Measurements from ENCODE around the gene BLM. TPM values are rescaled to one million over a fixed set of nuclear protein-coding genes. Genes with fewer than 3 reads are reported as not detected.

BLM gene
- total RNA-seq, 1 experiment from 2014 or later, result 41.3 TPM

DNA sequence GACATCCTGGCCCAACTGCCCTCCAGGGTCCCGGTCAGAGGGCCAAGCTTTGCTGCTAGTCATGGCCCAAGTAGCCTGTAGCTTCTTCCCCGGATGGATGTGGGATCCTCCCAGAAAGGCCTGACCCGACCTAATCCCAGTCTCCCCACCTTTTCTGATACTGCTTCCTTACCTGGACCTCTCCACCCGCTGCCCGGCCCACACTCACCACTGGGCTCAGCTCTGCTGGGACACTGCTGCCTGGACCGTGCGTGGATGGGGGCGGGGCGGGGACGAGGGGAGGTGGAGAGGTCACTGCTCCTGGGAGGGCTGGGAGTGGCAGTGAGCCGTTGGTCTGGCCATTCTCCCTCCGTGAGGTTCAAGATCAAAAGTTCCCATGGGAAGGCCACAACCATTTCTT is 111.0 kb downstream of the BLM start:
- H3K4me1 ChIP-seq (ENCODE audit: insufficient read depth, low read length), result no peaks in the 10 kb centered on the region
- no peaks in the 10 kb centered on the region for H3K79me1 ChIP-seq (ENCODE audit: insufficient read depth, low read depth, low read length, poor library complexity, severe bottlenecking)
- H3K4me2 ChIP-seq (ENCODE audit: insufficient read depth, insufficient read length, low read length), result no peak overlapping the region
- no peak overlapping the region for H4K91ac ChIP-seq (ENCODE audit: insufficient read length, low read depth, low read length)
- H2BK120ac ChIP-seq (ENCODE audit: low read depth, low read length, poor library complexity, severe bottlenecking), result no peak overlapping the region
- H2BK5ac ChIP-seq (ENCODE audit: insufficient read length, low read length), result no peak overlapping the region
- no peaks in the 10 kb centered on the region for H4K20me1 ChIP-seq (ENCODE audit: control insufficient read depth, insufficient read depth, insufficient read length)
- Mint-ChIP-seq H3K4me1 (peaks cover 7 to 12% of the 10 kb centered on the region in 2 experiments), H3K4me3 (no peak overlapping the region), H3K36me3 (ENCODE audit: insufficient read depth in 1 of 3, low read depth in 3 of 3) (no peaks in the 10 kb centered on the region; a peak in 1 of 7 replicates), H3K27ac (no peak overlapping the region; a peak in 2 of 7 replicates), H3K9me3 (no peaks in the 10 kb centered on the region), H3K27me3 (ENCODE audit: low read depth) (no peaks in the 10 kb centered on the region; the same call in 1 of the 2 replicates)
- H3K79me2 ChIP-seq (ENCODE audit: insufficient read depth, low read length), result no peaks in the 10 kb centered on the region
- H3K14ac ChIP-seq (ENCODE audit: insufficient read depth, low read length), result no peak overlapping the region
- H4K5ac ChIP-seq (ENCODE audit: insufficient read length, low read depth, low read length), result no peak overlapping the region
- no peak overlapping the region for H2BK12ac ChIP-seq (ENCODE audit: insufficient read length, low read depth, low read length)
- H4K8ac ChIP-seq (replicated peaks; ENCODE audit: insufficient read length, low read depth, low read length), result no peak overlapping the region
- H2BK15ac ChIP-seq (ENCODE audit: low read depth, low read length), result no peak overlapping the region
- H2AFZ ChIP-seq (ENCODE audit: low read length), result no peak overlapping the region
- no peak overlapping the region for H2BK20ac ChIP-seq (ENCODE audit: low read depth, low read length, poor library complexity, severe bottlenecking)
- no peak overlapping the region for H3K56ac ChIP-seq (ENCODE audit: insufficient read length, low read depth, low read length)
- no peak overlapping the region for H3K23ac ChIP-seq (ENCODE audit: insufficient read length, low read depth, low read length)
- H3K27me3 ChIP-seq (ENCODE audit: insufficient read depth, low read length), result no peaks in the 10 kb centered on the region
- no peaks in the 10 kb centered on the region for H3K23me2 ChIP-seq (ENCODE audit: insufficient read length, low read depth, low read length, poor library complexity, severe bottlenecking)
- TF ChIP-seq CTCF (conservative IDR thresholded peaks at IDR 0.05), result no peak
- H3T11ph ChIP-seq (ENCODE audit: low read length), result no peak overlapping the region
- H3K18ac ChIP-seq (ENCODE audit: insufficient read length, low read depth, low read length), result no peak overlapping the region
- WGBS (ENCODE audit: extremely low coverage, insufficient read length, low lambda C conversion rate), result no CpG with 5 or more reads among the region's 12 CpGs
- H2AK5ac ChIP-seq (ENCODE audit: insufficient read length, low read length), result no peak overlapping the region
- H3K9ac ChIP-seq (ENCODE audit: extremely low read depth, insufficient read length, low read length), result no peak overlapping the region
- DNase-seq, result no peak
- H3K4ac ChIP-seq (ENCODE audit: low read depth, low read length), result no peak overlapping the region
- H3K27ac ChIP-seq (ENCODE audit: insufficient read length, low read depth, low read length), result no peak overlapping the region
- H3K9me3 ChIP-seq (ENCODE audit: control insufficient read depth, low read depth, low read length), result no peaks in the 10 kb centered on the region

Measured in H9 (cell line).